SK-N-SH treated with all-trans-retinoic acid at 6 μM for 48 hours (cell line): ENCODE measurements around the gene YIF1A.

ENCODE experiments used
- ATAC-seq: fragments of 200-7000 bp; cut with Tn5 transposase; 3 replicates; pipeline ENCODE4 v1.9.1; 2020; ENCODE audit warnings: mild to moderate bottlenecking, moderate library complexity
- BACH2 ChIP-seq: fragments of 250-450 bp; sonication (Bioruptor Pico); IDR thresholded peaks from 2 replicates; pipeline ENCODE4 v1.9.0; 2021; ENCODE audit warnings: mild to moderate bottlenecking, borderline replicate concordance
- CREB5 ChIP-seq: fragments of 250-450 bp; sonication (Bioruptor Pico); IDR thresholded peaks from 2 replicates; pipeline ENCODE4 v1.5.1; 2020; ENCODE audit warnings: low read depth, mild to moderate bottlenecking, moderate library complexity
- ESRRG ChIP-seq: fragments of 250-450 bp; sonication (Bioruptor Pico); IDR thresholded peaks from 2 replicates; pipeline ENCODE4 v1.6.1; 2021; ENCODE audit warnings: mild to moderate bottlenecking
- GLIS3 ChIP-seq: fragments of 250-450 bp; sonication (Bioruptor Pico); IDR thresholded peaks from 2 replicates; pipeline ENCODE4 v1.5.0; 2020; ENCODE audit warnings: mild to moderate bottlenecking, moderate library complexity
- OSR1 ChIP-seq: fragments of 250-450 bp; sonication (Bioruptor Pico); IDR thresholded peaks from 2 replicates; pipeline ENCODE4 v1.8.0; 2022; ENCODE audit warnings: moderate library complexity, mild to moderate bottlenecking, inconsistent platforms
- PATZ1 ChIP-seq: fragments of 250-450 bp; sonication (Bioruptor Pico); IDR thresholded peaks from 2 replicates; pipeline ENCODE4 v1.8.0; 2020; ENCODE audit warnings: mild to moderate bottlenecking, moderate library complexity, borderline replicate concordance
- PPARA ChIP-seq: fragments of 250-450 bp; sonication (Bioruptor Pico); IDR thresholded peaks from 2 replicates; pipeline ENCODE4 v1.5.0; 2020; ENCODE audit warnings: mild to moderate bottlenecking, borderline replicate concordance
- RARB ChIP-seq: fragments of 250-450 bp; sonication (Bioruptor Pico); IDR thresholded peaks from 2 replicates; pipeline ENCODE4 v1.8.0; 2021; ENCODE audit warnings: mild to moderate bottlenecking, moderate library complexity
- SNAI2 ChIP-seq: fragments of 250-450 bp; sonication (Bioruptor Pico); IDR thresholded peaks from 2 replicates; pipeline ENCODE4 v1.5.0; 2020; ENCODE audit warnings: mild to moderate bottlenecking, moderate library complexity
- TCF4 ChIP-seq: fragments of 250-450 bp; sonication (Bioruptor Pico); IDR thresholded peaks from 2 replicates; pipeline ENCODE4 v1.8.0; 2021; ENCODE audit warnings: mild to moderate bottlenecking, moderate library complexity, borderline replicate concordance
- ZC3H10 ChIP-seq: fragments of 250-450 bp; sonication (Bioruptor Pico); IDR thresholded peaks from 2 replicates; pipeline ENCODE4 v1.5.1; 2021; ENCODE audit warnings: mild to moderate bottlenecking, moderate library complexity
- ZFP3 ChIP-seq: fragments of 250-450 bp; sonication (Bioruptor Pico); IDR thresholded peaks from 2 replicates; pipeline ENCODE4 v1.5.0; 2020; ENCODE audit warnings: mild to moderate bottlenecking, moderate library complexity
- ZNF70 ChIP-seq: fragments of 450-650 bp; formaldehyde crosslinking; IDR thresholded peaks from 2 replicates; pipeline ENCODE4 v1.5.0; 2020; ENCODE audit warnings: mild to moderate bottlenecking, moderate library complexity
- TF ChIP-seq, protein P1 (sequence below): fragments of 250-450 bp; sonication (Bioruptor Pico); IDR thresholded peaks from 2 replicates; pipeline ENCODE4 v1.8.0; 2021; ENCODE audit warnings: low read depth, mild to moderate bottlenecking, moderate library complexity, borderline replicate concordance

The YIF1A gene

DNA sequence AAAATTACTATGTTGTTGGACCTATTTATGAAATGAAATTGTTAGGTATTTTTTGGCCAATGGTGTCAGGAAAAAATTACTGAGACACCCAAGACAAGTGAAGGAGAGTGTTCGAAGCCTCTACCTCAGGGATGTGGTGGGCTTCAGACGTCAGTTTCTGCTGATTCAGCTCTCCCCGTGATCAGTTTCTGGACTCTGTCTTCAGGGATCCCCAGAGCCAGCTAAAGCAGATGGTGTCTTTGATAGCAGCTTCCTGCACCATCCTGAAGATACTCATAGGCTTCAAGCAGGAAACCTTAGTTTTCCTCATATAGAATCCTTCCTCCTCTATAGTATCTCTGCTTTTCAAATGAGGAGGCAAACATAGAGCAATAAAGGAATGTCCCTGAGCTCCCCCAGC lies 20.5 kb upstream of the YIF1A start:
- TF ChIP-seq GLIS3 (CRISPR knock-in tag) (no peak), ZNF70 (CRISPR knock-in tag) (no peak), BACH2 (no peak)
- TF ChIP-seq, all 23 proteins: peak for 0
- ATAC-seq, result no peak

GRCh38 chr11:66302656-66303055 lies 13.7 kb upstream of the YIF1A start:
- TF ChIP-seq CREB5 (CRISPR knock-in tag) (no peak), OSR1 (CRISPR knock-in tag) (no peak), SNAI2 (no peak), PPARA (CRISPR knock-in tag) (no peak)
- TF ChIP-seq, all 23 proteins: peak for 0

DNA sequence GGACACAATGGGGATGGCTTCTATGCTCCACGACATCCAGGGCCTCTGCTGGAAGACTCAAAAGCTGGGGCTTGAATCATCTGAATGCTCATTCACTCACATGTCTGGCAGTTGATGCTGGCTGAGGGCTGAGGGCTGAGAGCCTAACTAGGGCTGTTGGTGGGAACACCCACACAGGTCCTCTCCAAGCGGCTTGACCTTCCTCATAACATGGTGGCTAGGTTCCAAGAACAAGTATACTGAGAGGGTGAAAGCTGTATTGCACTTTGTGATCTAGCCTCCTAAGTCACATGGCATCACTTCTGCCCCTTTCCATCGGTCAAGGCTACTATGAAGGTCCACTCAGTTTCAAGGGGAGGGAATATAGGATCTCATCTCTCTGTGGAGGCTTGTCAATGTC lies 10.2 kb upstream of the YIF1A start:
- ATAC-seq, result no peak
- TF ChIP-seq ZNF70 (CRISPR knock-in tag), result no peak
- no peak for TF ChIP-seq PATZ1 (CRISPR knock-in tag)
- TF ChIP-seq, protein P1, sequence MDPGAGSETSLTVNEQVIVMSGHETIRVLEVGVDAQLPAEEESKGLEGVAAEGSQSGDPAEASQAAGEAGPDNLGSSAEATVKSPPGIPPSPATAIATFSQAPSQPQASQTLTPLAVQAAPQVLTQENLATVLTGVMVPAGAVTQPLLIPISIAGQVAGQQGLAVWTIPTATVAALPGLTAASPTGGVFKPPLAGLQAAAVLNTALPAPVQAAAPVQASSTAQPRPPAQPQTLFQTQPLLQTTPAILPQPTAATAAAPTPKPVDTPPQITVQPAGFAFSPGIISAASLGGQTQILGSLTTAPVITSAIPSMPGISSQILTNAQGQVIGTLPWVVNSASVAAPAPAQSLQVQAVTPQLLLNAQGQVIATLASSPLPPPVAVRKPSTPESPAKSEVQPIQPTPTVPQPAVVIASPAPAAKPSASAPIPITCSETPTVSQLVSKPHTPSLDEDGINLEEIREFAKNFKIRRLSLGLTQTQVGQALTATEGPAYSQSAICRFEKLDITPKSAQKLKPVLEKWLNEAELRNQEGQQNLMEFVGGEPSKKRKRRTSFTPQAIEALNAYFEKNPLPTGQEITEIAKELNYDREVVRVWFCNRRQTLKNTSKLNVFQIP (CRISPR knock-in tag), result no peak
- no peak for TF ChIP-seq GLIS3 (CRISPR knock-in tag)

More at GRCh38 chr11:66302656-66303055, 13.7 kb upstream of the YIF1A start:
- no peak for ATAC-seq

DNA sequence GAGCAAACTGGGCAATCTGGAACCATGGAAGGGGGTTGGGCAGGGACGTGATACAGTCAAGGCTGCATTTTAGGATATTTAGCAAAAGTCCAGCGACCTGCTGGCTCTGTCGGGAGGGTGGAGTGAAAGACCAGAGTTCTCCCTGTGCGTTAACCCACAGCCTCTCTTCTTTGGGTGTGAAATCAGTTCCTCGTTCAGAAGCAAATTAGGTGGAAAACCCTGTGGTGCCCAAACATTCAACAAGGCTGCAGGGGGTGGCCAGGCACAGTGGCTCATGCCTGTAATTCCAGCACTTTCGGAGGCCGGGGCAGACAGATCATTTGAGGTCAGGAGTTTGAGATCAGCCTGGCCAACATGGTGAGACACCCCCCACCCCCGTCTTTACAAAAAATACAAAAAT lies 8.7 kb upstream of the YIF1A start:
- no peak for ATAC-seq
- TF ChIP-seq RARB, result no peak

GRCh38 chr11:66294626-66295620 lies 6.0 kb upstream of the YIF1A start:
- TF ChIP-seq PATZ1 (CRISPR knock-in tag), result no peak
- TF ChIP-seq ESRRG, result no peak
- TF ChIP-seq ZFP3 (CRISPR knock-in tag), result no peak
- TF ChIP-seq PPARA (CRISPR knock-in tag), result no peak
- TF ChIP-seq, protein P1 (CRISPR knock-in tag), result no peak
- no peak for TF ChIP-seq TCF4 (CRISPR knock-in tag)
- no peak for TF ChIP-seq CREB5 (CRISPR knock-in tag)
- no peak for TF ChIP-seq OSR1 (CRISPR knock-in tag)
- no peak for TF ChIP-seq ZC3H10
- no peak for TF ChIP-seq RARB
- TF ChIP-seq GLIS3 (CRISPR knock-in tag), result no peak
- no peak for ATAC-seq
